Measurements from ENCODE around the gene BAZ1A.

Gene BAZ1A

GRCh38 chr14:34875031-34875922 lies at the start of gene BAZ1A:
BAZ1A (minus strand) TSS chr14:34875360; CDS start chr14:34874604, 756 bp downstream.
- Histone ChIP-seq H3K27ac (ENCODE audit: low read length) (no peak within 1 kb of the TSS), H3K36me3 (ENCODE audit: control insufficient read depth, insufficient read depth, low read length) (no peaks in the 10 kb centered on the region), H3K9me3 (ENCODE audit: control insufficient read depth, insufficient read depth, low read length) (no peaks in the 10 kb centered on the region), H3K27me3 (ENCODE audit: control insufficient read depth, insufficient read depth, low read length) (no peaks in the 10 kb centered on the region), H3K4me1 (ENCODE audit: control insufficient read depth, insufficient read depth, low read length) (no peaks in the 10 kb centered on the region), H3K4me3 (ENCODE audit: low read length) (peak within 1 kb of the TSS; percentile 97)
- no peak for DNase-seq (ENCODE audit: low read depth, low spot score)
- no CpG with 5 or more reads among the region's 46 CpGs for WGBS (ENCODE audit: insufficient coverage, insufficient read length)

- Histone ChIP-seq H3K36me3 (ENCODE audit: control insufficient read depth, insufficient read depth, low read length) (no peaks in the 10 kb centered on the region), H3K9me3 (ENCODE audit: control insufficient read depth, insufficient read depth, low read length) (no peaks in the 10 kb centered on the region), H3K27ac (ENCODE audit: low read length) (no peak overlapping the region), H3K27me3 (ENCODE audit: control insufficient read depth, insufficient read depth, low read length) (no peaks in the 10 kb centered on the region), H3K4me1 (ENCODE audit: control insufficient read depth, insufficient read depth, low read length) (no peaks in the 10 kb centered on the region), H3K4me3 (ENCODE audit: low read length) (no peak overlapping the region)
- WGBS (ENCODE audit: insufficient coverage, insufficient read length): no CpG with 5 or more reads among the region's 6 CpGs
- DNase-seq (ENCODE audit: low read depth, low spot score): no peak
Measured at GRCh38 chr14:34920339-34920738, 45.2 kb upstream of the BAZ1A start.

- Histone ChIP-seq H3K27me3 (ENCODE audit: control insufficient read depth, insufficient read depth, low read length) (no peaks in the 10 kb centered on the region), H3K4me3 (ENCODE audit: low read length) (no peak overlapping the region), H3K4me1 (ENCODE audit: control insufficient read depth, insufficient read depth, low read length) (no peaks in the 10 kb centered on the region), H3K9me3 (ENCODE audit: control insufficient read depth, insufficient read depth, low read length) (no peaks in the 10 kb centered on the region), H3K27ac (ENCODE audit: low read length) (no peak overlapping the region), H3K36me3 (ENCODE audit: control insufficient read depth, insufficient read depth, low read length) (no peaks in the 10 kb centered on the region)
- no CpG with 5 or more reads among the region's 2 CpGs for WGBS (ENCODE audit: insufficient coverage, insufficient read length)
- no peak for DNase-seq (ENCODE audit: low read depth, low spot score)
Measured at GRCh38 chr14:34913619-34914018, 38.5 kb upstream of the BAZ1A start.

GRCh38 chr14:34912966-34913365 lies 37.8 kb upstream of the BAZ1A start:
- no peaks in the 10 kb centered on the region for H3K9me3 ChIP-seq (ENCODE audit: control insufficient read depth, insufficient read depth, low read length)
- no peak for DNase-seq (ENCODE audit: low read depth, low spot score)
- H3K27ac ChIP-seq (ENCODE audit: low read length): no peak overlapping the region
- no CpG with 5 or more reads among the region's 8 CpGs for WGBS (ENCODE audit: insufficient coverage, insufficient read length)
- H3K27me3 ChIP-seq (ENCODE audit: control insufficient read depth, insufficient read depth, low read length): no peaks in the 10 kb centered on the region
- H3K36me3 ChIP-seq (ENCODE audit: control insufficient read depth, insufficient read depth, low read length): no peaks in the 10 kb centered on the region
- H3K4me1 ChIP-seq (ENCODE audit: control insufficient read depth, insufficient read depth, low read length): no peaks in the 10 kb centered on the region
- no peak overlapping the region for H3K4me3 ChIP-seq (ENCODE audit: low read length)

GRCh38 chr14:34912182-34912581 lies 37.0 kb upstream of the BAZ1A start:
- DNase-seq (ENCODE audit: low read depth, low spot score): no peak
- H3K4me3 ChIP-seq (ENCODE audit: low read length): no peak overlapping the region
- H3K27me3 ChIP-seq (ENCODE audit: control insufficient read depth, insufficient read depth, low read length): no peaks in the 10 kb centered on the region
- no peaks in the 10 kb centered on the region for H3K36me3 ChIP-seq (ENCODE audit: control insufficient read depth, insufficient read depth, low read length)
- no peaks in the 10 kb centered on the region for H3K9me3 ChIP-seq (ENCODE audit: control insufficient read depth, insufficient read depth, low read length)
- no CpG with 5 or more reads among the region's 3 CpGs for WGBS (ENCODE audit: insufficient coverage, insufficient read length)
- no peaks in the 10 kb centered on the region for H3K4me1 ChIP-seq (ENCODE audit: control insufficient read depth, insufficient read depth, low read length)
- no peak overlapping the region for H3K27ac ChIP-seq (ENCODE audit: low read length)

- H3K9me3 ChIP-seq (ENCODE audit: control insufficient read depth, insufficient read depth, low read length): no peaks in the 10 kb centered on the region
- H3K27me3 ChIP-seq (ENCODE audit: control insufficient read depth, insufficient read depth, low read length): no peaks in the 10 kb centered on the region
- no peaks in the 10 kb centered on the region for H3K4me1 ChIP-seq (ENCODE audit: control insufficient read depth, insufficient read depth, low read length)
- H3K27ac ChIP-seq (ENCODE audit: low read length): no peak overlapping the region
- no peaks in the 10 kb centered on the region for H3K36me3 ChIP-seq (ENCODE audit: control insufficient read depth, insufficient read depth, low read length)
- no peak overlapping the region for H3K4me3 ChIP-seq (ENCODE audit: low read length)
- DNase-seq (ENCODE audit: low read depth, low spot score): no peak
- WGBS (ENCODE audit: insufficient coverage, insufficient read length): 100% methylated on average over 1 of the region's 6 CpGs
Measured at GRCh38 chr14:34911209-34912150, 36.3 kb upstream of the BAZ1A start.

- no peaks in the 10 kb centered on the region for H3K27me3 ChIP-seq (ENCODE audit: control insufficient read depth, insufficient read depth, low read length)
- H3K9me3 ChIP-seq (ENCODE audit: control insufficient read depth, insufficient read depth, low read length): no peaks in the 10 kb centered on the region
- no peak for DNase-seq (ENCODE audit: low read depth, low spot score)
Measured at GRCh38 chr14:34906287-34906686, 31.1 kb upstream of the BAZ1A start.

GRCh38 chr14:34895277-34895676 lies 20.1 kb upstream of the BAZ1A start:
- Histone ChIP-seq H3K4me3 (ENCODE audit: low read length) (no peak overlapping the region), H3K27me3 (ENCODE audit: control insufficient read depth, insufficient read depth, low read length) (no peaks in the 10 kb centered on the region)

More at GRCh38 chr14:34906287-34906686, 31.1 kb upstream of the BAZ1A start:
- Histone ChIP-seq H3K4me3 (ENCODE audit: low read length) (no peak overlapping the region), H3K27ac (ENCODE audit: low read length) (no peak overlapping the region), H3K4me1 (ENCODE audit: control insufficient read depth, insufficient read depth, low read length) (no peaks in the 10 kb centered on the region), H3K36me3 (ENCODE audit: control insufficient read depth, insufficient read depth, low read length) (no peaks in the 10 kb centered on the region)
- WGBS (ENCODE audit: insufficient coverage, insufficient read length): no CpG with 5 or more reads among the region's 4 CpGs

GRCh38 chr14:34890937-34891336 lies 15.8 kb upstream of the BAZ1A start:
- H3K4me3 ChIP-seq (ENCODE audit: low read length): no peak overlapping the region
- H3K9me3 ChIP-seq (ENCODE audit: control insufficient read depth, insufficient read depth, low read length): no peaks in the 10 kb centered on the region
- no peaks in the 10 kb centered on the region for H3K27me3 ChIP-seq (ENCODE audit: control insufficient read depth, insufficient read depth, low read length)
- no peak for DNase-seq (ENCODE audit: low read depth, low spot score)
- no peak overlapping the region for H3K27ac ChIP-seq (ENCODE audit: low read length)
- H3K4me1 ChIP-seq (ENCODE audit: control insufficient read depth, insufficient read depth, low read length): no peaks in the 10 kb centered on the region
- no CpG with 5 or more reads among the region's 1 CpG for WGBS (ENCODE audit: insufficient coverage, insufficient read length)
- no peaks in the 10 kb centered on the region for H3K36me3 ChIP-seq (ENCODE audit: control insufficient read depth, insufficient read depth, low read length)

More at GRCh38 chr14:34895277-34895676, 20.1 kb upstream of the BAZ1A start:
- Histone ChIP-seq H3K36me3 (ENCODE audit: control insufficient read depth, insufficient read depth, low read length) (no peaks in the 10 kb centered on the region), H3K27ac (ENCODE audit: low read length) (no peak overlapping the region), H3K4me1 (ENCODE audit: control insufficient read depth, insufficient read depth, low read length) (no peaks in the 10 kb centered on the region), H3K9me3 (ENCODE audit: control insufficient read depth, insufficient read depth, low read length) (no peaks in the 10 kb centered on the region)
- DNase-seq (ENCODE audit: low read depth, low spot score): no peak
- no CpG with 5 or more reads among the region's 3 CpGs for WGBS (ENCODE audit: insufficient coverage, insufficient read length)

GRCh38 chr14:34888186-34888585 lies 13.0 kb upstream of the BAZ1A start:
- no peak overlapping the region for H3K4me3 ChIP-seq (ENCODE audit: low read length)
- H3K27me3 ChIP-seq (ENCODE audit: control insufficient read depth, insufficient read depth, low read length): no peaks in the 10 kb centered on the region
- H3K27ac ChIP-seq (ENCODE audit: low read length): no peak overlapping the region
- H3K36me3 ChIP-seq (ENCODE audit: control insufficient read depth, insufficient read depth, low read length): no peaks in the 10 kb centered on the region
- DNase-seq (ENCODE audit: low read depth, low spot score): no peak
- H3K4me1 ChIP-seq (ENCODE audit: control insufficient read depth, insufficient read depth, low read length): no peaks in the 10 kb centered on the region
- no peaks in the 10 kb centered on the region for H3K9me3 ChIP-seq (ENCODE audit: control insufficient read depth, insufficient read depth, low read length)
- 100% methylated on average over 1 of the region's 2 CpGs for WGBS (ENCODE audit: insufficient coverage, insufficient read length)

Measured in iPS DF 6.9 (cell line).